Small intestine (tissue), 7 donors: ENCODE results near the gene OTUD7B. TPM values are rescaled to one million over a fixed set of nuclear protein-coding genes. Genes with fewer than 3 reads are reported as not detected.

Source experiments
- DNase-seq, 2 donors: peaks; one replicate each; pipeline versions ENCODE4 v3.0.0 to v3.0.0-alpha.2; 2013
- FAIRE-seq: peaks from 2 replicates; lab custom pipeline; 2012; peaks lifted over from hg19 to GRCh38; lab: Jason Lieb, UNC
- H3K27ac ChIP-seq, 3 donors: one replicate each; pipeline ENCODE4 v1.5.1; 2013; ENCODE audit warnings: low read length in 2 of 3, mild to moderate bottlenecking in 2 of 3, control low read depth in 1 of 3, inconsistent platforms in 1 of 3, low read depth in 1 of 3, moderate library complexity in 1 of 3
- H3K27me3 ChIP-seq, 3 donors: one replicate each; pipeline ENCODE4 v1.6.1; 2013; ENCODE audit warnings: low read length in 3 of 3, inconsistent platforms in 1 of 3; ENCODE audit not compliant: control insufficient read depth in 3 of 3, insufficient read depth in 3 of 3
- H3K36me3 ChIP-seq, 3 donors: one replicate each; pipeline ENCODE4 v1.6.1; 2013; ENCODE audit warnings: low read length in 3 of 3, inconsistent platforms in 1 of 3, low read depth in 1 of 3, mild to moderate bottlenecking in 1 of 3, moderate library complexity in 1 of 3; ENCODE audit not compliant: control insufficient read depth in 3 of 3, insufficient read depth in 2 of 3
- H3K4me1 ChIP-seq, 3 donors: one replicate each; pipeline ENCODE4 v1.6.1; 2013; ENCODE audit warnings: low read length in 2 of 3, inconsistent platforms in 1 of 3, low read depth in 1 of 3, mild to moderate bottlenecking in 1 of 3, moderate library complexity in 1 of 3; ENCODE audit not compliant: control insufficient read depth in 3 of 3, insufficient read depth in 2 of 3
- H3K4me3 ChIP-seq, 3 donors: one replicate each; pipeline ENCODE4 v1.5.1; 2013; ENCODE audit warnings: low read length in 3 of 3, control low read depth in 1 of 3, inconsistent platforms in 1 of 3, low read depth in 1 of 3, mild to moderate bottlenecking in 1 of 3, moderate library complexity in 1 of 3
- H3K9me3 ChIP-seq, 2 donors: one replicate each; pipeline ENCODE4 v1.6.1; 2013; ENCODE audit warnings: low read depth in 1 of 2, low read length in 1 of 2; ENCODE audit not compliant: control insufficient read depth in 2 of 2, insufficient read depth in 1 of 2
- WGBS, 3 donors: extraction: QIAGEN DNeasy Blood & Tissue Kit; methylation state at CpG; one replicate each; pipeline ENCODE4 v1.1.7; 2013; 5-methylcytosine and 5-hydroxymethylcytosine counted together
- polyA plus RNA-seq, 4 donors: library from polyadenylated mRNA; stranded (reverse) in 3 of 4; unstranded in 1 of 4; fragments of 200-250 nt in 3 of 4; fragments of 120-200 nt in 1 of 4; gene quantifications; one replicate each; pipeline versions ENCODE4 v1.2.1 to v1.2.3, GENCODE V29; 2013
- donor health status: healthy with polysubstance abuse.
- donor health status: control.
- donor health status: control.
- donor health status: Bipolar disorder and iron deficiency.
- donor health status: healthy.

Gene OTUD7B
- polyA plus RNA-seq, 4 donors, result 5.1 to 16.8 (median 6.2) TPM

DNA sequence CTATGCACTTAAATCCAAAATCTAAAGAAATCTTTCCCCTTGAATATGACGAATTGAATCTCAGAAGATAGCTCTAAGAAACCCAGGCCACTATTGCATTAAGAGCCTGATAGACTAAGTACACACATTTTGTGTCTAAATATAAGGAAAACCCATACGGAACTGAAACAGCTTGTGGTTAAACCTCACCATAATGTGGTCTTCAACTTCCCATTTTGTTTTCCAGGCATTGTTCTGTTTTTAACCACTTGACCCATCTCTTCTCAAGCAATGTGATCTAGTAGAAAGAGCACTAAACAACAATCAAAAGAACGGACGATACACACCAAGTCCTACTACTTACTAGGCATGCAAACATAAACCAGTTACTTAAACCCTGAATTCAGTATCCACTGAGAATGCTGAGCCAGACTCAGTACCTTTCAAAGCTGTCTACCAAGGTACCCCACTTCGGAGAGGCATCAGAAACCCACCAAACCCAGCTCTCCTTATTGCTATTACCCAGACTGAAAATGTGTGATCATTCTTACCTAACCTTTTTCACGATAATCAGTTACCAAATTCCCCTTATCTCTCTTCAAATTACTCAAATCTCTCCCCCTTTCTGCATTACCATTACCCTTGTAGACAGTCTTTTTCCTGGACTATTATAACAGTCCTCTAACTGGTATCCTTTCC lies 12.8 kb downstream of the OTUD7B start:
- Histone ChIP-seq H3K27me3 (no peaks in the 10 kb centered on the region), H3K9me3 (no peaks in the 10 kb centered on the region), H3K27ac (no peak overlapping the region), H3K36me3 (peaks cover 0 to 10% (median 4%) of the 10 kb centered on the region in 3 donors), H3K4me3 (no peak overlapping the region), H3K4me1 (peaks cover 0 to 2% (median 0%) of the 10 kb centered on the region in 3 donors)
- 65 to 86% (median 66%) methylated on average over 6 of the region's 6 CpGs for WGBS, 3 donors
- no peak for FAIRE-seq
- no peak for DNase-seq

DNA sequence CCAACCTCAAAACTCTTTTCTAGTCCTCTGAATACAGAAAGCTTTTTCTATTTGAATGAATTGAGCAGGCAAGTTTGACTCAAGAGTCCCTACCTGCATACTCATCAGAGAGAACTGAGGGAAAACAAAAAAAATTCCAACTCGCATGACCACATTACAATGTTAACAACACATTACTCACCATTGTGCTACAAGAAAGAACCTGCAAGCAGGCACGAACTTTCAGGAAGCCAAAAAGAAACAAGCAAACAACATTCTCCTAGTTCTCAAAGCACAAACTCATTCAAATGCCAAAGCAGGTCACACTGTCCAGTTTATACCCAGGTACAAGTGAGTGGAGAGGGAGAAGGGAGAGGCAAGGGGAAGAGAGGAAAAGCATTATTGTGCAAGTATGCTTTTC lies 14.6 kb downstream of the OTUD7B start:
- WGBS, 3 donors, result 65 to 74% (median 73%) methylated on average over 2 of the region's 2 CpGs
- FAIRE-seq, result no peak

DNA sequence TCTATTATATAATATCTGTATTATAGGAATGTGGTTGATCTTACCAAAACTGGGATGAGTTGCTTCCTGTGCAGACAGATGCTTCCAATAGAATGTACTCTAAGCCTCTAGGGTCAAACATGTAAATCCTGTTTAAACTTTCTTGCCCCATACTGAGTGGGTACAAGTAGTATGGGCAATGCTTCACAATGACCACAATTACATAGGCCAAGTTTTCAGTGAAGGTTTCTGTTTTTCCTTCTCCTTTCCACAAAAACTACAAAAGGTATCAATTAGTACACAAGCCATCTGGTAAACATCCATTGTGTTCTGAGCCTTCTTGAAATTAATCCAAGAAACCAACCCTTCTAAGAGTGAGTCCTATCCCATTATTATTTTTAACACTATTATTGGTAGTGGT lies 16.8 kb downstream of the OTUD7B start:
- no peak overlapping the region for H3K27ac ChIP-seq
- H3K27me3 ChIP-seq, result no peaks in the 10 kb centered on the region
- H3K4me1 ChIP-seq, result peaks cover 0 to 2% (median 0%) of the 10 kb centered on the region in 3 donors
- peaks cover 0 to 9% (median 2%) of the 10 kb centered on the region in 3 donors for H3K36me3 ChIP-seq
- no peak overlapping the region for H3K4me3 ChIP-seq
- no peaks in the 10 kb centered on the region for H3K9me3 ChIP-seq
- FAIRE-seq, result no peak
- DNase-seq, result no peak

More for the DNA sequence above, 14.6 kb downstream of the OTUD7B start:
- no peak for DNase-seq
- Histone ChIP-seq H3K36me3 (peaks cover 0 to 13% (median 4%) of the 10 kb centered on the region in 3 donors), H3K9me3 (no peaks in the 10 kb centered on the region), H3K27ac (no peak overlapping the region), H3K4me3 (no peak overlapping the region), H3K27me3 (no peaks in the 10 kb centered on the region), H3K4me1 (peaks cover 0 to 2% (median 0%) of the 10 kb centered on the region in 3 donors)

GRCh38 chr1:149993181-149993580 lies 17.3 kb downstream of the OTUD7B start:
- Histone ChIP-seq H3K4me1 (peaks cover 0 to 2% (median 0%) of the 10 kb centered on the region in 3 donors), H3K9me3 (no peaks in the 10 kb centered on the region), H3K27me3 (no peaks in the 10 kb centered on the region), H3K4me3 (no peak overlapping the region), H3K36me3 (peaks cover 0 to 9% (median 2%) of the 10 kb centered on the region in 3 donors), H3K27ac (no peak overlapping the region)
- 73 to 90% (median 84%) methylated on average over 1 of the region's 1 CpG for WGBS, 3 donors
- DNase-seq (no peak), FAIRE-seq (no peak)

- FAIRE-seq, result no peak
- Histone ChIP-seq H3K4me1 (peaks cover 0 to 2% (median 0%) of the 10 kb centered on the region in 3 donors), H3K9me3 (no peaks in the 10 kb centered on the region), H3K4me3 (no peak overlapping the region), H3K27me3 (no peaks in the 10 kb centered on the region), H3K27ac (no peak overlapping the region), H3K36me3 (peaks cover 2 to 11% (median 3%) of the 10 kb centered on the region in 3 donors)
- DNase-seq, result no peak
- WGBS, 3 donors, result 84 to 93% (median 93%) methylated on average over 1 of the region's 1 CpG
These were observed 23.3 kb downstream of the OTUD7B start for GRCh38 chr1:149987297-149987595.

DNA sequence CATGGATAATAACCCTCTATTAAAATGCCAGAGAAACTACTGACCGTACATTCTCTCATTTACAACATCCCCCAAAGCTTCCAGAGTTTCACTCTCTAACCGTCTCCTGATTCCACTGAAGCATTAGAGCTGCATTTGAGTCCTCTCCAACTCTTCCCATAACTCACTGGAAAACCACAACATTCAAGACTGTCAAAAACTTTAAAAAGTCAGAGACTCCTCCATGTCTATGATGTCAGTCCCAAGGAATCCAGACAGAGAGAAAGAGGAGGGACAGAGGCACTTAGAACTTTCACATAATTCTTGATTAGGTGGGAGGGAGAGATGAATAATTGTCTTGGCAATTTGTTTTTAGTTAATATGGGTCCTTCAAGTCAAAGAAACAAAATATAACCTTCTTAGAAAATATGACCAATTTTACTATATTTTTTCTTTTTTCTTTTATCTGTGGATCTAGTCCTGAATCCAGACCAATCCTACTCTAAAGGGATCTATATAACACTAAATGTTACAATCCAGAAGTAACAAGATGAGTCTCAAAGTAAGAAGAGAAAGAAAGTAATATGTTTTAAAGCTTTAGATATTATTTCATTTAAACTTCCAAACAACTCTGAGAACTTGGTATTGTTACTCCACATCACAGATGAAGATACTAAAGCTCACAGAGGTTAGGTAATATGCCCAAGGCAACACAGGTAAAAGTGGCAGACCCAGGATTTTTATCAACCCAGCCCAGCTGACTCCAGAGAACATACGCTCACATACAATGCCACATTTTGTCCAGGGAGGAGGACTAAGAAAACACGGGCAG lies 23.8 kb downstream of the OTUD7B start:
- no peaks in the 10 kb centered on the region for H3K9me3 ChIP-seq
- no peaks in the 10 kb centered on the region for H3K27me3 ChIP-seq
- H3K4me3 ChIP-seq, result no peak overlapping the region
- DNase-seq (no peak), FAIRE-seq (no peak)
- H3K4me1 ChIP-seq, result peaks cover 0 to 2% (median 0%) of the 10 kb centered on the region in 3 donors
- no peak overlapping the region for H3K27ac ChIP-seq
- 76 to 88% (median 84%) methylated on average over 4 of the region's 4 CpGs for WGBS, 3 donors
- H3K36me3 ChIP-seq, result peaks cover 2 to 12% (median 3%) of the 10 kb centered on the region in 3 donors

GRCh38 chr1:149979972-149980540 lies 30.5 kb downstream of the OTUD7B start:
- peaks cover 0 to 12% (median 7%) of the 10 kb centered on the region in 3 donors for H3K4me1 ChIP-seq
- H3K4me3 ChIP-seq, result no peak overlapping the region
- 20 to 71% (median 46%) methylated on average over 3 of the region's 3 CpGs for WGBS, 3 donors
- peak; percentile 73 to 74 for DNase-seq
- H3K27me3 ChIP-seq, result no peaks in the 10 kb centered on the region
- peaks cover 2 to 21% (median 10%) of the 10 kb centered on the region in 3 donors for H3K36me3 ChIP-seq
- H3K27ac ChIP-seq, result peak overlapping the region in 2 of 3 donors; percentile 17 to 33
- H3K9me3 ChIP-seq, result no peaks in the 10 kb centered on the region
- FAIRE-seq, result no peak

GRCh38 chr1:149979245-149979971 lies 31.1 kb downstream of the OTUD7B start:
- no peaks in the 10 kb centered on the region for H3K27me3 ChIP-seq
- no peak for FAIRE-seq
- 59 to 81% (median 73%) methylated on average over 2 of the region's 2 CpGs for WGBS, 3 donors
- H3K36me3 ChIP-seq, result peaks cover 2 to 25% (median 14%) of the 10 kb centered on the region in 3 donors
- no peak overlapping the region for H3K27ac ChIP-seq
- H3K9me3 ChIP-seq, result no peaks in the 10 kb centered on the region
- peaks cover 0 to 12% (median 7%) of the 10 kb centered on the region in 3 donors for H3K4me1 ChIP-seq
- no peak overlapping the region for H3K4me3 ChIP-seq
- DNase-seq, result no peak
